H1 (cell line): ENCODE results near the gene NCAM1. TPM values are rescaled to one million over a fixed set of nuclear protein-coding genes. Genes with fewer than 3 reads are reported as not detected.

ENCODE experiments used
- CTCF ChIA-PET: fragments of 300-600 bp; sonication (Branson Sonifier 250); formaldehyde crosslinking; loops from one replicate; lab custom pipeline; 2021; ENCODE audit not compliant: partially characterized antibody; lab: Charles Lee
- POLR2A ChIA-PET: fragments of 300-600 bp; sonication (Branson Sonifier 250); formaldehyde crosslinking; loops from one replicate; lab custom pipeline; 2021; ENCODE audit warnings: inconsistent platforms; ENCODE audit not compliant: partially characterized antibody; lab: Charles Lee
- DNase-seq, 2 experiments: peaks; one replicate each; pipeline versions ENCODE4 v3.0.0 to v3.0.0-alpha.2; 2010 to 2022; ENCODE audit warnings: low spot score in 2 of 2, low read depth in 1 of 2, mixed read lengths in 1 of 2
- FAIRE-seq: peaks from 2 replicates; lab custom pipeline; 2011; peaks lifted over from hg19 to GRCh38; lab: Jason Lieb, UNC
- H2AFZ ChIP-seq: 2 replicates; pipeline ENCODE4 v1.8.1; 2012; ENCODE audit warnings: low read length, inconsistent platforms
- H2AK5ac ChIP-seq: 2 replicates; pipeline ENCODE4 v1.6.1; 2013; ENCODE audit warnings: low read depth, low read length
- H2BK120ac ChIP-seq: replicated peaks from 2 replicates; pipeline ENCODE3; 2013; ENCODE audit warnings: low read depth, low read length, inconsistent platforms
- H2BK12ac ChIP-seq: 2 replicates; pipeline ENCODE4 v1.6.1; 2013; ENCODE audit warnings: low read depth, low read length
- H2BK15ac ChIP-seq: 2 replicates; pipeline ENCODE4 v1.6.1; 2013; ENCODE audit warnings: low read length
- H2BK20ac ChIP-seq: 2 replicates; pipeline ENCODE4 v1.6.1; 2013; ENCODE audit warnings: low read length
- H2BK5ac ChIP-seq: 2 replicates; pipeline ENCODE4 v1.6.1; 2013; ENCODE audit warnings: low read depth, low read length
- H3K14ac ChIP-seq: 2 replicates; pipeline ENCODE4 v1.6.1; 2013; ENCODE audit warnings: inconsistent platforms; ENCODE audit not compliant: insufficient read length
- H3K18ac ChIP-seq: 2 replicates; pipeline ENCODE4 v1.6.1; 2013; ENCODE audit warnings: low read length; ENCODE audit errors: extremely low read depth
- H3K23ac ChIP-seq: 2 replicates; pipeline ENCODE4 v1.6.1; 2013; ENCODE audit warnings: inconsistent platforms; ENCODE audit not compliant: insufficient read length
- H3K23me2 ChIP-seq: 2 replicates; pipeline ENCODE4 v1.6.1; 2013; ENCODE audit warnings: low read depth, low read length
- H3K27ac ChIP-seq: 2 replicates; pipeline ENCODE4 v1.6.1; 2011; ENCODE audit warnings: low read depth, low read length, inconsistent platforms
- H3K27me3 ChIP-seq, 4 experiments: replicated peaks in 1 of 4; 1 replicate in 1 of 4; 2 replicates in 3 of 4; pipeline versions ENCODE4 v1.6.1 to v1.8.1; 2011 to 2013; ENCODE audit warnings: low read length in 3 of 4, mild to moderate bottlenecking in 3 of 4, inconsistent platforms in 2 of 4, mixed read lengths in 2 of 4, moderate library complexity in 1 of 4; ENCODE audit not compliant: control insufficient read depth in 3 of 4, insufficient read depth in 3 of 4; ENCODE audit errors: extremely low read depth in 1 of 4
- H3K36me3 ChIP-seq, 4 experiments: 2 replicates each; pipeline versions ENCODE4 v1.6.1 to v1.8.1; 2011 to 2013; ENCODE audit warnings: mild to moderate bottlenecking in 4 of 4, low read length in 3 of 4, moderate library complexity in 2 of 4, control low read depth in 1 of 4, inconsistent platforms in 1 of 4; ENCODE audit not compliant: insufficient read depth in 4 of 4, control insufficient read depth in 2 of 4
- H3K4ac ChIP-seq: replicated peaks from 2 replicates; pipeline ENCODE3; 2013; ENCODE audit warnings: low read length, low read depth, mixed read lengths, inconsistent platforms; ENCODE audit not compliant: insufficient read length
- H3K4me1 ChIP-seq, 4 experiments: replicated peaks in 1 of 4; 1 replicate in 1 of 4; 2 replicates in 3 of 4; pipeline versions ENCODE4 v1.6.1 to v1.8.1; 2011 to 2013; ENCODE audit warnings: low read length in 3 of 4, inconsistent platforms in 2 of 4, mixed read lengths in 1 of 4; ENCODE audit not compliant: insufficient read depth in 4 of 4, control insufficient read depth in 3 of 4
- H3K4me2 ChIP-seq, 2 experiments: 2 replicates each; pipeline versions ENCODE4 v1.6.1 to v1.8.1; 2011 to 2013; ENCODE audit warnings: low read depth in 2 of 2, low read length in 2 of 2, control low read depth in 1 of 2, inconsistent platforms in 1 of 2, mild to moderate bottlenecking in 1 of 2; ENCODE audit not compliant: insufficient read depth in 1 of 2
- H3K4me3 ChIP-seq, 4 experiments: fragments of 200-600, 300-600 bp in 1 of 4; sonication (generic), shearing (Covaris generic), sonication (Bioruptor Twin) in 1 of 4; 2 replicates each; pipeline versions ENCODE4 v1.5.1 to v1.8.1; 2011 to 2016; ENCODE audit warnings: low read length in 4 of 4, low read depth in 3 of 4, control low read depth in 2 of 4, inconsistent platforms in 2 of 4, mild to moderate bottlenecking in 2 of 4, mixed read lengths in 1 of 4, moderate library complexity in 1 of 4; ENCODE audit not compliant: insufficient read depth in 2 of 4; ENCODE audit errors: extremely low read depth in 1 of 4
- H3K56ac ChIP-seq: replicated peaks from 2 replicates; pipeline ENCODE3; 2013; ENCODE audit warnings: low read depth, mild to moderate bottlenecking, mixed read lengths, low read length, inconsistent platforms; ENCODE audit not compliant: insufficient read length
- H3K79me1 ChIP-seq: 2 replicates; pipeline ENCODE4 v1.6.1; 2013; ENCODE audit warnings: low read depth, low read length, control low read depth
- H3K79me2 ChIP-seq, 2 experiments: 2 replicates each; pipeline versions ENCODE4 v1.6.1 to v1.8.1; 2012 to 2013; ENCODE audit warnings: low read length in 2 of 2, mild to moderate bottlenecking in 2 of 2, inconsistent platforms in 1 of 2; ENCODE audit not compliant: insufficient read depth in 2 of 2, control insufficient read depth in 1 of 2
- H3K9ac ChIP-seq, 4 experiments: replicated peaks in 1 of 4; 1 replicate in 1 of 4; 2 replicates in 3 of 4; pipeline versions ENCODE4 v1.6.1 to v1.8.1; 2011 to 2013; ENCODE audit warnings: low read depth in 3 of 4, low read length in 3 of 4, control low read depth in 2 of 4, mild to moderate bottlenecking in 2 of 4, moderate library complexity in 2 of 4, inconsistent platforms in 1 of 4; ENCODE audit errors: extremely low read depth in 1 of 4
- H3K9me3 ChIP-seq, 2 experiments: 2 replicates each; pipeline versions ENCODE4 v1.6.1 to v1.8.1; 2012 to 2013; ENCODE audit warnings: mild to moderate bottlenecking in 2 of 2, moderate library complexity in 2 of 2, control low read depth in 1 of 2, inconsistent platforms in 1 of 2, low read depth in 1 of 2, low read length in 1 of 2, mixed read lengths in 1 of 2; ENCODE audit not compliant: insufficient read depth in 2 of 2
- H4K20me1 ChIP-seq, 2 experiments: replicated peaks in 1 of 2; 2 replicates each; pipeline versions ENCODE3 to v1.8.1; 2011 to 2013; ENCODE audit warnings: inconsistent platforms in 2 of 2, low read length in 2 of 2, mild to moderate bottlenecking in 1 of 2; ENCODE audit not compliant: insufficient read depth in 2 of 2, control insufficient read depth in 1 of 2
- H4K5ac ChIP-seq: 2 replicates; pipeline ENCODE4 v1.6.1; 2013; ENCODE audit warnings: low read length, low read depth, mixed read lengths, inconsistent platforms; ENCODE audit not compliant: insufficient read length
- H4K8ac ChIP-seq: 2 replicates; pipeline ENCODE4 v1.8.0; 2013; ENCODE audit warnings: mild to moderate bottlenecking, moderate library complexity, low read length, inconsistent platforms; ENCODE audit not compliant: insufficient read depth; ENCODE audit errors: extremely low read depth
- H4K91ac ChIP-seq: replicated peaks from 2 replicates; pipeline ENCODE3; 2013; ENCODE audit warnings: low read length, mixed read lengths, inconsistent platforms; ENCODE audit not compliant: insufficient read length
- CBX8 ChIP-seq: fragments of 300-800, 300-1000 bp; sonication (generic); IDR thresholded peaks from 2 replicates; pipeline ENCODE4 v1.7.1; 2016; ENCODE audit warnings: low read depth, low read length, borderline replicate concordance
- CREB1 ChIP-seq: IDR thresholded peaks from 2 replicates; pipeline ENCODE4 v1.6.1; 2012; ENCODE audit warnings: inconsistent platforms
- EP300 ChIP-seq, 2 experiments: IDR thresholded peaks; 1 replicate in 1 of 2; 2 replicates in 1 of 2; pipeline ENCODE4 v1.6.1; 2011 to 2012; ENCODE audit warnings: low read depth in 2 of 2, low read length in 2 of 2, mild to moderate bottlenecking in 2 of 2, borderline replicate concordance in 1 of 2, inconsistent platforms in 1 of 2, moderate library complexity in 1 of 2
- KDM4A ChIP-seq: IDR thresholded peaks from one replicate; pipeline ENCODE4 v1.7.1; 2012; ENCODE audit warnings: low read depth, mild to moderate bottlenecking, moderate library complexity, low read length, inconsistent platforms; ENCODE audit not compliant: severe bottlenecking
- MAX ChIP-seq: IDR thresholded peaks from 2 replicates; pipeline ENCODE4 v1.6.1; 2012; ENCODE audit warnings: inconsistent platforms
- POLR2A ChIP-seq, 2 experiments: IDR thresholded peaks; 1 replicate in 1 of 2; 2 replicates in 1 of 2; pipeline ENCODE4 v1.6.1; 2011; ENCODE audit warnings: low read depth in 2 of 2, low read length in 2 of 2, mild to moderate bottlenecking in 2 of 2; ENCODE audit errors: control extremely low read depth in 1 of 2
- WGBS, 2 experiments: shearing (Covaris generic) in 1 of 2; methylation state at CpG; one replicate each; pipeline versions ENCODE4 v1.1.6 to v1.1.7; 2013 to 2015; ENCODE audit warnings: low lambda C conversion rate in 2 of 2, mixed read lengths in 2 of 2, inconsistent platforms in 1 of 2, low coverage in 1 of 2, missing lambda C conversion rate in 1 of 2; ENCODE audit not compliant: insufficient replicate concordance in 2 of 2, insufficient coverage in 1 of 2, insufficient read length in 1 of 2; ENCODE audit errors: extremely low coverage in 1 of 2, missing lambda C conversion rate in 1 of 2; 5-methylcytosine and 5-hydroxymethylcytosine counted together
- polyA plus RNA-seq, 7 experiments: library from polyadenylated mRNA; depleted of rRNA in 3 of 7; stranded (reverse) in 5 of 7; unstranded in 2 of 7; fragments of >200 nt in 5 of 7; fragments of 200-250 nt in 2 of 7; gene quantifications; 1 replicate in 5 of 7; 2 replicates in 1 of 7; 4 replicates in 1 of 7; pipeline versions ENCODE4 v1.2.1 to v1.2.3, GENCODE V29; 2011 to 2013; ENCODE audit warnings: missing spikeins in 2 of 7, mixed read lengths in 2 of 7
- total RNA-seq: library from RNA; stranded (reverse); fragmentation: NEBNext Ultra II Directional; extraction: Animal tissue kit (Norgen Biotek cat#: 25700); gene quantifications from 2 replicates; pipeline ENCODE4 v1.2.1, GENCODE V29; 2021

NCAM1 gene
- total and polyA plus RNA-seq, 2 of the 8 experiments (the other 6 are each of a cell fraction or from before 2014, with no cell fraction given) = 3.1 to 4.3 TPM

- Histone ChIP-seq H3K36me3 (no peaks in the 10 kb centered on the region), H3K79me1 (no peaks in the 10 kb centered on the region), H2BK120ac (no peak overlapping the region), H2AK5ac (no peak overlapping the region), H3K27ac (no peak overlapping the region), H2AFZ (no peak overlapping the region), H3K23me2 (no peaks in the 10 kb centered on the region), H4K5ac (no peak overlapping the region), H3K18ac (no peak overlapping the region), H3K27me3 (no peaks in the 10 kb centered on the region; a peak in 2 of 7 replicates), H2BK15ac (no peak overlapping the region), H3K56ac (no peak overlapping the region), H3K4me3 (no peak overlapping the region), H4K20me1 (no peaks in the 10 kb centered on the region), H2BK20ac (no peak overlapping the region), H3K4me2 (no peak overlapping the region), H3K23ac (no peak overlapping the region), H4K8ac (no peak overlapping the region), H2BK5ac (no peak overlapping the region), H3K79me2 (no peaks in the 10 kb centered on the region), H3K4ac (no peak overlapping the region), H4K91ac (no peak overlapping the region), H3K9ac (no peak overlapping the region), H3K9me3 (no peaks in the 10 kb centered on the region), H3K4me1 (0 out of 7 replicates have a peak, but pooled peaks cover 0 to 1% (median 0%) of the 10 kb centered on the region in 4 experiments), H2BK12ac (no peak overlapping the region), H3K14ac (no peak overlapping the region)
- TF ChIP-seq MAX = no peak
- TF ChIP-seq POLR2A (IDR thresholded peaks at IDR 0.05; ENCODE audit: control extremely low read depth in 1 of 2, low read depth in 2 of 2, low read length in 2 of 2) = no peak
- TF ChIP-seq KDM4A = no peak
- no peak for TF ChIP-seq CBX8
- no peak for TF ChIP-seq CREB1
- no peak for TF ChIP-seq EP300 (IDR thresholded peaks at IDR 0.05; ENCODE audit: borderline replicate concordance in 1 of 2, low read depth in 2 of 2, low read length in 2 of 2)
- POLR2A ChIA-PET = no interaction called here
- WGBS, 2 experiments = 86% methylated on average over 7 of the region's 7 CpGs; no CpG with 5 or more reads in 1 of the 2 experiments
- CTCF ChIA-PET = interaction anchor here (1.7 to 3.4 kb wide), 2 partner anchors 13 to 129 kb away, joined by 5 to 11 read pairs; no protein-coding TSS in a partner anchor
- FAIRE-seq (no peak), DNase-seq (no peak)
Measured at GRCh38 chr11:113159988-113160807, 199.0 kb downstream of the NCAM1 start.
